UCSD-AML1 (cell line): Measurements from ENCODE around the gene EPB41L2.

Experiments used
- DNase-seq: peaks from one replicate; lab custom pipeline; 2025; ENCODE audit not compliant: unreplicated experiment; lab: John Stamatoyannopoulos, UW

The EPB41L2 gene

GRCh38 chr6:131062241-131063027 is 611 bp downstream of the EPB41L2 start:
- DNase-seq, result peak; percentile 46

GRCh38 chr6:131061751-131062119 is 1.3 kb downstream of the EPB41L2 start:
- DNase-seq, result no peak

GRCh38 chr6:131061041-131061750 is 1.8 kb downstream of the EPB41L2 start:
- no peak for DNase-seq

DNA sequence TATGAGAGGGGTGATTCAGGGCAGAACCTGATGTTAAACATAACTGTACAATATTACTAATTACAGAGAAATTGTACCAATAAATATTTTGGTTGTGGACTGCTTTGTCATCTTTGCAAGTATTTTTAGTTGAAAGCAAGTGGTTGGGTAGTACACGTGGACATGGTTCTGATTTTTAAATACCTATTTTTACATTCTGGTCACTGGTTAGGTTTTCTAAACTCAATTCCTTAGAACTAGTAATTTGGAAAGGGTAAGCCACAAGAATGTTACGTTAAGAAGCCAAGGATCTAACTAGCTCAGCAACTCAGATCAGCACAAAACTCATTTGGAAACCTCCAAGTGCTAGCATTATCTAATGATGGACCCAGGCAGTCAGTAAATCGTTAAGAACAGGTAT is 2.7 kb downstream of the EPB41L2 start:
- DNase-seq, result no peak

GRCh38 chr6:131059486-131059885 is 3.6 kb downstream of the EPB41L2 start:
- no peak for DNase-seq

DNA sequence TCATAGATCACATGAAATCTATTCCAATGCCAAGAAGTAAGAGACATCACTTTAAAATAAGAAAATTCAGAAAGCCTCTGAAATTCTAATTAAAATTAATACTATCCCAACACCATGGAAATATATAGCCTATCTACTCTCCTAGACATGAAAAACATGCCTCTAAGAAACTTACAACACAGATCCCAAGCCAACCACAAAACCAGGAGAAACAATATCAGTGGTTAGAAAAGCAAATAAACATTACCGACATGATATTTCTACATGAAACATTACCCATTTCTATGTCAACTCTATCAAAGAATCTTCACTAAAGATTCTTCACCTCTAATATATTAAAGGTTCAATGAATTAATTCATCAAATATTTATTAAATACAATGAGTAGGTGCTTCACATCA is 4.8 kb downstream of the EPB41L2 start:
- no peak for DNase-seq

DNA sequence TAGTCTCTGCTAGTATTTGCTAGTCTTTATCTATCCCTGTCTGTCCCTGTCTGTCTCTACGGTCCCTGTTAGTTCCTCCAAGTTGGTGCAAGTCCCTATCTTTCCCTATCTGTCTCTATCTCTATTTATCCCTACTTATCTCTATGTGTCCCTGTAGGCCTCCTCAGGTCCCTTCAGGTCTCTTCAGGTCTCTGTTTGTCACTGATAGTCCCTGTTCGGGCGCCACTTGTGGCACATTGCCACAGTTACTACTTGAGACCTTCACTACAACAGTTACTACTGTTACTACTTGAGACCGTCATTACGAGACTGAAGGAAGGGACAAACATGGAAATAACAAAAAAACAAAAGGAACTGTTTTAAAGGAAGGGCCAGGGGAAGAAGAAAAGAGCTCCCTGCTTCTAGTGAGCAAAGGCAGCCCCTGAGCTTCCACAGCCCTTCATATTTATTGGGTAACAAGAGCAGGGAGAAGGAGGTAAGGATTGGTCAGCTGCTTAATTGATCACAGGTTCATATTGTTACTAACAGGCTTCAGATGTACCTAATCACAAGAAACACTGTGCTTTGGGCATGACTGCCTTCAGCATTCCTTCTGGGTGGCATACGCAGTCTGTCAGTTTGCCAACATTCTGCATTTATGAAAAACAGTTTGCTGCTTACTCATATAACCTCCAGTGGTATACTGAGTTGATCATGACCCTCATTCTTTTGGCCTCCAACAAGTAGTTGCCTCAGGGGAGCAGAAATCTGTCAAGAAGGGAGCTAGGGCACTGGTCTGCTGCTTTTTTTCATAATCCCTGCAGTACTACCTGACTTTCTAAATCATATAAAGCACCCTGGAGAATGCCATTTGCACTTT is 8.4 kb downstream of the EPB41L2 start:
- no peak for DNase-seq

DNA sequence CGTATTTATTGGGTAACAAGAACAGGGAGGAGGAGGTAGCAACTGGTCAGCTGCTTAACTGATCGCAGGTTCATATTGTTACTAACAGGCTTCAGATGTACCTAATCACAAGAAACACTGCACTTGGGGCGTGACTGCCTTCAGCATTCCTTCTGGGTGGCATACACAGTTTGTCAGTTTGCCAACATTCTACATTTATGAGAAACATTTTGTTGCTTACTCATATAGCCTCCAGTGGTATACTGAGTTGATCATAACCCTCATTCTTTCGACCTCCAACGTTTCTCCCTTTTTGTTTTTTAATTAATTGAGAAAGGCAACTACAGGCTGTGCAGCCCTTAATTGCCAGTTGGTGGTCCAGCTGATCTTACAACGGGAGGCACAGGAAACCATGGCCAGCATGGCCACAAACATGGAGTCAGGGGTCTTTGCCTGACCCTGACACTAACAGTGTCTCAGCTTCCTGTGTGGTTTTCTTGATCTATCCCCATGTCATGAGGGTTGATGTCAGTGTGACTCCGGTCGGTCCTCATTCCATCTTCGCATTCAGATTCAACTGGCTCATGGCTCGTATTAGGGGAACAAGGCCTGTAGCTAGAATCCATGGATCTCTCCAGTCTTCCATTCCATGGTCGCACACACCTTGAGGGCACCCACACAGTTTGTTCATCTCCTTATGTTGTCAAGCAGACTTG is 9.4 kb downstream of the EPB41L2 start:
- no peak for DNase-seq

DNA sequence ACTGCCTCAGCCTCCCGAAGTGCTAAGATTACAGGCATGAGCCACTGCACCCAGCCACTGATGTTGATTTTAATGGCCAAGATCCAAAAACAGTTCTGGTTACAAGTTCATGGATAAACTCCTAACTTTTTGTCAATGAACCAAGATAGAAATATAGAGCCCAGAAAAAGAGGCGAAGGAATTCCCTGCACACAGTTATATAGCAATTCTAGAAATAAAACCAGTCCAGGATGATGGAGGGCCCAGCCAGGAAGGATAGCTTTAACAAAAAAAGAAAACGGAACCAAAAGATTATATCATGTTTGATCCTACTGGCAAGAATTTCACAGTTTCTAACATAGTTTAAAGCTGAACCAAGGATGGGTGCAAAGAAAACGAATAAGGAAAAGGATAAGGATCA is 10.9 kb downstream of the EPB41L2 start:
- no peak for DNase-seq

GRCh38 chr6:131051341-131051740 is 11.7 kb downstream of the EPB41L2 start:
- DNase-seq, result no peak

DNA sequence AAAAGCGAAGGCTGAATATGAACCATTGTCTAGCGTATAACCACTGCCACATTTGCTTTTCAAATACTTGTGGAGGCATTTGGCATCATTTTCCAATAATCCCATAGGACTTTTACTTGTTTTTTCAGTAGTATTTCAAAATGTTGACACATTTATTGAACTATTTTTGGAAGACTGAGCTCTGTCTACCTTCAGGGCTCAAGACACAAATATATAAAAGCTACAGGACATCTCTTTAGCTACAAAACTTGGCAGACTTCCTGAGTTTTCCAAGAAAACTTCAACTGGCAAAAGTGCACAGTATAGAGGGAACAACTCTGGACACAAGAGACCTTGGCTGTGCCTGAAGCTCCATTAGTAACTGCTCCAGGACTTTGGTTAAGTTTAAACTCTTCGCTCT is 13.4 kb downstream of the EPB41L2 start:
- no peak for DNase-seq

DNA sequence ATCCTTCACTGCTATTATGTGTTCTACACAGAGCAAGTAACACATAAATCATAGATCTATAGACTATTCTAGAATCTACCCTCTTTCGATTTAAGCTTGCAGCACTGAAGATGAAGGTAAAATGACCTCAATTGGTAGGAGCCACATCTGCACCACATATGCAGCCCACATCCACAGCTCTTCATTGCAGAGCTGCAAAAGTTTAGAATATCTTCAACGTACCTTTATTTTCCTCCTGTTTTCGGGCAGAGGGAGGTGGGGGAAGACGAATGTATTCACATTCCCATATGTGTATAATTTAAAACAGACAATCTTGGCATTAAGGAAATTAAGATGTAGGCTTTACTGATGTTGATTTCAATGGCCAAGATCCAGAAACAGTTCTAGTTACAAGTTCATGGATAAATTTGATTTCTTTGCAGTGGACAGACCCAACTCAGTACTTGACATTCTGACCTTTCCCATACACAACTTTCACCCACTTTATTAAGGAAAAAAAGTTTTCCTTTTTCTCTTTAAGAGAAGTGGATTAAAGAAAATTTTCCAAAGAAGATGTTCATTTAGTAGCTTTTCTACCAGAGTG is 14.0 kb downstream of the EPB41L2 start:
- no peak for DNase-seq

DNA sequence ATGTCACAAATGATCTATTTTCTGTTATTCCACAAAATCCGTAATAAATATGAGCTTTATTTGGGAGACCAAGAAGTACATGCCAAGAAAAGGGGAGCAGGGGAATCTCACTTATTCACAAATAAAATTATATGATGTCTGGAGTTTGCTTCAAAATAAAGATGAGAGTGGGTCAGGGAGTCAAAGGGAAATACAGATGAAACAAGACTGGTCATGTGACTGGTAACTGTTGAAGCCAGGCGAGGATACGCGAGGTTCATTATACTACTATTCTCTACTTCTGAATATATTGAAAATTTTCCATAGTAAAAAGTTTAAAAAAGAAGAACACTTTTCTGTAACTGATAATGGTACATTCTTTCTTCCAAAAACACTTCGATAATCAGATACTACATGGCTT is 14.6 kb downstream of the EPB41L2 start:
- no peak for DNase-seq

DNA sequence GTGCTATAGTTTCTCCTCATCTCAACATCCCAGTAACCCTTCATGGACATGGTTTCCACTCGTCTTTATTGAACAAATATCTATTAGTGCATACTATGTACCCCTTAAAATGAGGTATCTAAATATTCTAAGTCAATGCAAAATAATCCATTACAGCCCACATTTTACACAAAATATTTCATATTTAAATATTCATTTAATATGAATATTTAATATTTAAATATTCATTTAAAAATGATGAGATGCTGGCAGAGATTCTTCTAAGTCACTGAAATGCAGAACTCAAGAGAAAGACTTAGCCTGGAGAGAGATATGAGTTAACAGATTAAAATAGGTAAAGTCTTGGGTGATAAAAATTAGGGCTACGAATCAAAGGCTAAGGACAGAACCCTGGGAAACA is 17.9 kb downstream of the EPB41L2 start:
- DNase-seq, result no peak

- no peak for DNase-seq
These were observed 19.1 kb downstream of the EPB41L2 start for GRCh38 chr6:131043902-131044447.

- DNase-seq, result no peak
These were observed 20.4 kb downstream of the EPB41L2 start for GRCh38 chr6:131042664-131043063.

DNA sequence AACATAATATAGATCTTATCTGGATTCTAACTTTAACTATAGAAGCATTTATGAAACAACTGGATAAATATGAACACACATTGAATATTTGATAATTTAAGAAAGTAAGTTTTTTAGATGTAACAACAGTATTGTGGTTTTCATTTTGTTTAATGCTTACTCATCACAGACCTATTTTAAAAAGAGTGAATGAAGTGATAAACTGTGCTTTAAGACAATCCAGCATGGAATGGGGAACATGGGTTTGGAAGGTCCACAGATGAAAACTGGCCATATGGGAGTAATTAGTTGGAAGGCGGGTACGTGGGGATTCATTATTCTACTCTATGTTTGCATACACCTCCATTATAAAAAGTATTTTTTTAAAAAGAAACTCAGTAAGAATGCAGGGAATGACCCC is 21.2 kb downstream of the EPB41L2 start:
- DNase-seq, result no peak

- no peak for DNase-seq
These were observed 22.2 kb downstream of the EPB41L2 start for GRCh38 chr6:131040866-131041265.

GRCh38 chr6:131039345-131039680 is 23.7 kb downstream of the EPB41L2 start:
- DNase-seq, result no peak

GRCh38 chr6:131038597-131039344 is 24.3 kb downstream of the EPB41L2 start:
- DNase-seq, result no peak
